Naive B cell (primary cell): Measurements from ENCODE around the gene ZNRF4. TPM values are rescaled to one million over a fixed set of nuclear protein-coding genes. Genes with fewer than 3 reads are reported as not detected.

Experiments
- polyA plus RNA-seq, 6 donors: library from polyadenylated mRNA; unstranded; fragments of 300-500 nt; fragmentation: Illumina TruSeq; gene quantifications; one replicate each; pipeline ENCODE4 v1.2.3, GENCODE V29; 2021; ENCODE audit warnings: low read depth in 6 of 6

The ZNRF4 gene
- polyA plus RNA-seq, 6 donors from 2014 or later, result not detected

Other genes with a start within 250 kb of the ZNRF4 start
- 1 to 10 TPM in 2 of 6 donors, under 1 TPM in 3, not detected in 1; 0.19 to 1.5 (median 0.73) TPM for gene PTPRS, start 114.6 kb upstream of the ZNRF4 start, polyA plus RNA-seq
- gene TINCR, start 112.5 kb downstream of the ZNRF4 start, polyA plus RNA-seq, result under 1 TPM in 3 of 6 donors, not detected in 3; 0.08 to 0.32 (median 0.12) TPM
- 10 to 100 TPM; 19.9 to 56.0 (median 29.3) TPM for gene SAFB2, start 167.4 kb downstream of the ZNRF4 start, polyA plus RNA-seq
- 100 to 1,000 TPM in 1 of 6 donors, 10 to 100 TPM in 5; 18.3 to 119 (median 43.4) TPM for gene SAFB, start 167.7 kb downstream of the ZNRF4 start, polyA plus RNA-seq
- 100 to 1,000 TPM in 2 of 6 donors, 10 to 100 TPM in 4; 74.0 to 101 (median 86.6) TPM for gene MICOS13, start 225.1 kb downstream of the ZNRF4 start, polyA plus RNA-seq
- 1 to 10 TPM; 1.1 to 6.5 (median 2.6) TPM for gene HSD11B1L, start 225.6 kb downstream of the ZNRF4 start, polyA plus RNA-seq
- gene RPL36, start 234.9 kb downstream of the ZNRF4 start, polyA plus RNA-seq, result 1,000 to 10,000 TPM; 1,207 to 2,143 (median 1,738) TPM